Heart left ventricle (tissue), 13 donors: ENCODE data around the gene TMEM167A.

ENCODE experiments used
- POLR2A ChIP-seq, 2 donors: fragments of 450-650 bp; IDR thresholded peaks; one replicate each; pipeline ENCODE4 v1.6.1; 2017; ENCODE audit warnings: antibody characterized with exemption in 2 of 2, mild to moderate bottlenecking in 2 of 2, moderate library complexity in 2 of 2
- TF ChIP-seq, protein P1 (sequence below), 12 donors: fragments of 200-600 bp; sonication (generic) in 4 of 12; IDR thresholded peaks; one replicate each; pipeline versions ENCODE4 v1.5.0 to v1.8.0; 2018 to 2022; ENCODE audit warnings: antibody characterized with exemption in 12 of 12, mild to moderate bottlenecking in 5 of 12
- donor health status: ischemic (EF 13 %, LVEDD 7.1; RV severe dilation, severe dysfunction).
- donor health status: DM: no; HTN: yes; CAD: no.
- donor health status: DM: no; HTN: no; CAD: no.
- donor health status: ischemic (EF 25% LVEDD 6.9; RV normal size, moderate dysfunction).
- donor health status: ischemic (EF 25% LVEDD 5.7; RV mildly dilated, moderate dysfunction).
- donor health status: ischemic (EF 35%, LVEDD 5.7; RV mildly dilated, moderate dysfunction).
- donor health status: nonischemic (EF 11% LVEDD 7.7; RV severe dilation, severe dysfunction).
- donor health status: DM: yes; HTN: yes; CAD: no.
- donor health status: PGD.
- donor health status: ischemic (EF 29% LVEDD 5.4; RV normal size, mild dysfunction).
- donor health status: nonischemic (EF 23%, LVEDD 6.1; RV moderate dilation, normal function).

DNA sequence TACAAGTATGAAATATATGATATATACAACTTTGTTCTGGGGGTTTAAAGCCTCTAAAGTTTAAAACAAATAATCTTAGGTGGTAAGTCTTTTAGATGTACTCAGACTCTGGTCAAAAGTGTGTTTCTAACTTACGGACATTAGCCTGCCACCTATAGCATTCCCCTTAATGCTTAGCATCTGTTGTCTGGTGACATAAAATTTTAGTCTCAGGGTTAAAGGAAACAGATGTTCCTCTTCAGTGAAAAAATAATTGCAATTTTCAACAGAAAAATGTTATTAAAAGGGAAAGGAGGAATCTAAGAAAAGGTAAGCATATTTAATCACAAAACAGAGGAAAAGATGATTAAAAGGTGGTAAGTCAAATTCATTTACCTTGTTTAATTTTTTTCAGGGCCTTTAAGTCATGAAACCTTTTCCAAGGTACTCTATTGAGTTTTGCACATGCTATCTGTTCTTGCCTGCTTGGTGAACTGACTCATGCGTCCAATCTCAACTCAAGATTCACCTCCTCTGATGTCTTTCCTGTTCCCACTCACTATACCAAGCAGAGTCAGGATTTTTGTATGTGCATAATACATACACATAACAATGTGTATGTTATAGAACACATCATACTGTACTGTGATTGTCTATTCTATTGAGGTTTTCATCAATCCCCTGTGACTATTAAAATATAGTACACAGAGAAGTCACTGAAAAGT lies 7.9 kb downstream of the TMEM167A start:
- TF ChIP-seq, protein P1, sequence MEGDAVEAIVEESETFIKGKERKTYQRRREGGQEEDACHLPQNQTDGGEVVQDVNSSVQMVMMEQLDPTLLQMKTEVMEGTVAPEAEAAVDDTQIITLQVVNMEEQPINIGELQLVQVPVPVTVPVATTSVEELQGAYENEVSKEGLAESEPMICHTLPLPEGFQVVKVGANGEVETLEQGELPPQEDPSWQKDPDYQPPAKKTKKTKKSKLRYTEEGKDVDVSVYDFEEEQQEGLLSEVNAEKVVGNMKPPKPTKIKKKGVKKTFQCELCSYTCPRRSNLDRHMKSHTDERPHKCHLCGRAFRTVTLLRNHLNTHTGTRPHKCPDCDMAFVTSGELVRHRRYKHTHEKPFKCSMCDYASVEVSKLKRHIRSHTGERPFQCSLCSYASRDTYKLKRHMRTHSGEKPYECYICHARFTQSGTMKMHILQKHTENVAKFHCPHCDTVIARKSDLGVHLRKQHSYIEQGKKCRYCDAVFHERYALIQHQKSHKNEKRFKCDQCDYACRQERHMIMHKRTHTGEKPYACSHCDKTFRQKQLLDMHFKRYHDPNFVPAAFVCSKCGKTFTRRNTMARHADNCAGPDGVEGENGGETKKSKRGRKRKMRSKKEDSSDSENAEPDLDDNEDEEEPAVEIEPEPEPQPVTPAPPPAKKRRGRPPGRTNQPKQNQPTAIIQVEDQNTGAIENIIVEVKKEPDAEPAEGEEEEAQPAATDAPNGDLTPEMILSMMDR (IDR thresholded peaks at IDR 0.05): no peak
- no peak for TF ChIP-seq POLR2A (IDR thresholded peaks at IDR 0.05)
